ENCODE data around the gene TMEM35B.
"Not testable (repeated sequence)": the region's sequence is repeated elsewhere in the genome, so short reads cannot be mapped to it uniquely, and the experiment has no call there.

TMEM35B gene

GRCh38 chr1:34984793-34985608, at the start of gene TMEM35B:
Gene TMEM35B (minus strand): TSS chr1:34985347. CDS start chr1:34985305, 42 bp downstream.
- peak; percentile 14 for DNase-seq (ENCODE audit: low spot score)

DNA sequence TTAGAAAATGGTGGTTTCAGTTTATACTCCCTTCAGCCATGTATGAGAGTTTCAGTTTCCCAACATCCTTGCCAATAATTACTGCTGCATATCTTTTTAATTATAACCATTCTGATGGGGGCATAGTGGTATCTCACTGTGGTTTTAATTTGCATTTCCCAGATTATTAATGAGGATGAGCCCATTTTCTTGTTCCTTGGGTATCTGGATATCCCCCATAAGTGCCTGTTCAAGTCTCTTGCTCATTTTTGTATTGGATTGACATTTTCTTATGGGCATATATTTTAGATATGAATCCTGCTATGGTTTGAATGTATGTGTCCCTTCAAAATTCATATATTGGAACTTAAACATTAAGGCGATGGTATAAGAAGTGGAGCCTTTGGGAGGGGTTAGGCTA, 48.2 kb upstream of the TMEM35B start:
- no peak for DNase-seq (ENCODE audit: low spot score)

DNA sequence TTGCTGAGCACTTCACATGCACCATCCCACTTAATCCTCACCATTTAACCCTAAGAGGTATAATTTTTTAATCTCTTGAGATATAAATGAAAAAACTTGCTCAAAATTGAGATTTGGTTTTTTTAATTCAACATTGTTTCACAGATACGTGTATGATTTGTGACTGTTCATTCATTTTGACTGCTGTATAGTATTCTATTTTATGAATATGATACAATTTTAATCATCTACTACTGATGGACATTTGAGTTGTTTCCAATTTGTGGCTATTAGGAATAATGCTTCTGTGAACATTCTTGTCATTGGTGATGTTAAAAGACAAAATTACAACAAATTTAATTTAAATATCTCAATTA, 47.2 kb upstream of the TMEM35B start:
- no peak for DNase-seq (ENCODE audit: low spot score)

GRCh38 chr1:35030756-35031446, 45.8 kb upstream of the TMEM35B start:
- DNase-seq (ENCODE audit: low spot score): peak; percentile 44

DNA sequence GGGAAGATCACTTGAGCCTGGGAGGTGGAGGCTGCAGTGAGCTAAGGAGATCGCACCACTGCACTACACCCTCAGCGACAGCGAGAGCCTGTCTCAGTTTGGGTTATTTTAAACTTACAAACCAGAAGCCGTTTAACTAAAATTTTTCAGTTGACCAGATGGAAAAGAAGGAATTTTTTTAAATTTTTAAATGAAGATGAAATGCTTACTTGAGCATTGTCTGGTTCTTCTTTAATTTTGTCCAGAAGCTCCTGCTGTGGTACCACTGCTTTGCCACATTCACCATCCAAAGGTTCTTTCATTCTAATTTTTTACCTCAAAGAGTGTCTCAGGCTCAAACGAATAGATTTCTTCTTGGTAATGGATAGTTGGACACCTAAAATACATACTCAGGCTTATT, 45.2 kb upstream of the TMEM35B start:
- DNase-seq (ENCODE audit: low spot score): peak; percentile 0

- DNase-seq (ENCODE audit: low spot score): no peak
Observed at GRCh38 chr1:35029761-35030160, 44.6 kb upstream of the TMEM35B start.

DNA sequence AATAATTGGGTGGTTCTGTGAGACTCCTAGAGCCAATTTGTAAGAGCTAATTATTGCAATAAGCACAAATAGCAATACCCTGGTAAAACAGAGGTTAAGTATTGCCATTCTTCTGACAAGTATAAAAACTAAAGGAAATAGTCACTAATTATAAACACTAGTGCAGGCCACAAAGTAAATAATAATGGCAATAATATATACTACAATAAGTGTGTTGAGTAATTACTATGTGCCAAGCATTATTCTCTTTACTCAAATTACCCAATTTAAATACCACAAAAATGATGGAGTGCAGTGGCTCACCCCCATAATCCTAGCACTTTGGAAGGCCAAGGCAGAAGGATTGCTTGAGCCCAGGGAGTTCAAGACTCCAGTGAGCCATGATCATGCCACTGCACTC, 31.3 kb upstream of the TMEM35B start:
- DNase-seq (ENCODE audit: low spot score): no peak

GRCh38 chr1:35014486-35014885, 29.3 kb upstream of the TMEM35B start:
- DNase-seq (ENCODE audit: low spot score): no peak

- no peak for DNase-seq (ENCODE audit: low spot score)
Observed at GRCh38 chr1:35005711-35006110, 20.6 kb upstream of the TMEM35B start.

DNA sequence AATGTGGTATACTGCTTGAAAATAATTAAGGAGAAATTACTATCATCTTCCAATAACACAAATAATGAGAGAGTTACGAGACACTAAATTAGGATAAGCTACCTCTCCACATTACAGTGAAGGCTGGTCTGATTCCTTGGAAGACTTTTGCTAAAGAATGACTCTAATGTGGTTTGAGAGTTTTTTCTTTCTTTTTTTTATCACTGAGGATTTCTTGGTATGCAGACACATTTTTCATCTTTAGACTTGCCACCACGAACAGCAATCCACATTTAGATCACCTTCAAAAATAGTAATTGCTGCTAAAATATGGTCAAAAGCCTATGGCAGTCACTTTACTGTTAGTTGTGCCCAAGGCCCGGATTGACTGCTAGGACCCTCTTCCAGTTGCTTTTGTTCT, 16.6 kb upstream of the TMEM35B start:
- no peak for DNase-seq (ENCODE audit: low spot score)

- DNase-seq (ENCODE audit: low spot score): no peak
Observed at GRCh38 chr1:34994878-34995277, 9.7 kb upstream of the TMEM35B start.

GRCh38 chr1:34988581-34988980, 3.4 kb upstream of the TMEM35B start:
- DNase-seq (ENCODE audit: low spot score): no peak

GRCh38 chr1:34988147-34988546, 3.0 kb upstream of the TMEM35B start:
- no peak for DNase-seq (ENCODE audit: low spot score)

GRCh38 chr1:34987018-34987417, 1.9 kb upstream of the TMEM35B start:
- no peak for DNase-seq (ENCODE audit: low spot score)

DNA sequence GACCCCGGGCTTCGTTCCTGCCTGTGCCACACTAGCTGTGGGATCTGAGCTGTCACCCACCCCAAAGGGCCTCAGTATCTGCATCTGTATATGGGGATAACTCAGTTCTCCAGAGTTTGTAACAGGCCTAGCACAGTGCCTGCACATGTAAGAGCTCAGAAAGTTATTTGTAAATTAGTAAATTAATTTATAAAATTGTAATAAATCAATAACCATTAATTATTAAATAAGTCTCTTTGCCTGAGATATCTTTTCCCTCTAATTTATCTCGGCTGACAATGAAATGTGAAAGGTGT, 410 bp upstream of the TMEM35B start:
- not testable (repeated sequence) for DNase-seq (ENCODE audit: low spot score)

DNA sequence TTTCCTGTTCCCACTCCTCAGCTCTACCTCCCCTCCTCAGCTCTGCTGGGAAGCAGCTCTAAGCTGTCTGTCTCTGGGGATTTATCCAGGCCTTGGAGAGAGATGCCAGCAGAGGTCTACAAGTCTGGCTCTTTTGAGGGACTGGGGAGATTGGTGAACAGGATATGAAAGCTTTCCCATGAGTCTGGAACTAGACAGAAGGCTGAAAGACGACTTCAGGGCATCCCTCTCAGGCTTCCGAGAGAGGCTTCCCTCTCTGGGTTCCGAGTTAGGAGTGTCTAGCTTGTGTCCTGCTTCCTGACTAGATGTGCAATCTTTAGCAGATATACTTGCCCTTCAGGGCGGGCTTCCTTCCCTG, 733 bp downstream of the TMEM35B start:
- DNase-seq (ENCODE audit: low spot score): no peak

DNA sequence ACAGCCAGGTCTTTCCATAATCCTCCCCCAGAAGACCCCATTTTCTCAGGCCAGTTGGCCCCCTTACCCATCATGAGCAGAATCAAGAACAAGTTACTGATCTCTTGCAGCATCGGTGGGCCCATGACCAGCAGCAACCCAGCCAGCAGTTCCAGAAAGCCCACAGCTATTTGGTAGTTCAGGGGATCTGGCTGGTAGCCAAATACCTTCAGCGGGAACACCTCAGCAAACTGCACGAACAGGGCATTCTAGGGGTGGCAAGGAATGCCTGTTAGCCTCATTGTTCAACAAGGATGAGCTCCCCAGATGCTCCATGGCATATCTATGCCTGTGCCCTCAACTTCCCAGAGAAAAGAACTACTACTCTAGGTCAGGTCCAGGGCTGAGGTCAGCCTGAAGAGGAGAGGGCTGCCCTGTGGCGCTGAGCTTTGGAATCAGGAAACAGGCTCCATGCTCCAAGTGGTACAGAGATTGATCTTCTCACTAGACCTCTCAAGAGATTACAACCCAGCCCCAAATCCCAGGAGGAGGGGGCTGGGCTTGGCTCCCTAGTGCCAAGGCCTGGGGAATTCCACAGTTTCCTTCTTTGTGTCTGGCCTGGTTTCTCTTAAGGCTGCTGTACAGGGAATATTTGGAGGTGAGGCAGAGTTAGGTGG, 1.3 kb downstream of the TMEM35B start:
- DNase-seq (ENCODE audit: low spot score): no peak

DNA sequence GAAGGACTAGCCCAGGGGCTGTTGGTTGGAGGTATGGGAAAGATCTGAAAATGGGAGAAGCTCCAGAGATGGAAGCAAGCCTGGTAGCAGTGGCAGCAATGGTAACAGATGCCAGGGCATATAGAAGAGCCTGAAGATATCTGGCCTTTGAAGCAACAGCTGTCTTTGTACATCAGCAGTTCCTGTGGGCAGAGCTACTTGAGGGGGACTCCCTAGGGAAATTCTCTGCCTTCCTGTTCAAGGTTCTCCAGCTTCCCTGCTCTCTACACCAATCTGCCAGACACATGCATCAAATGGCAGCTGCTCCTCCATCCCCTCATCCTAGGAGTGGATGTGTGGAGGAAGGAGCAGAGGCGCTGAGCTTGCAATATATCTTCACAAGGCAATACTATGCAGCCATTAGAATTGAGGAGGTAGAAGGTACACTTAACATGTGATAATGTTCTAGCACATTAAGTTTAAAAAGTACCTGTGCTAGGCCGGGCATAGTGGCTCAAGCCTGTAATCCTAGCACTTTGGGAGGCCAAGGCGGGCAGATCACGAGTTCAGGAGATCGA, 2.2 kb downstream of the TMEM35B start:
- DNase-seq (ENCODE audit: low spot score): no peak

- no peak for DNase-seq (ENCODE audit: low spot score)
Observed at GRCh38 chr1:34980715-34981114, 4.4 kb downstream of the TMEM35B start.

DNA sequence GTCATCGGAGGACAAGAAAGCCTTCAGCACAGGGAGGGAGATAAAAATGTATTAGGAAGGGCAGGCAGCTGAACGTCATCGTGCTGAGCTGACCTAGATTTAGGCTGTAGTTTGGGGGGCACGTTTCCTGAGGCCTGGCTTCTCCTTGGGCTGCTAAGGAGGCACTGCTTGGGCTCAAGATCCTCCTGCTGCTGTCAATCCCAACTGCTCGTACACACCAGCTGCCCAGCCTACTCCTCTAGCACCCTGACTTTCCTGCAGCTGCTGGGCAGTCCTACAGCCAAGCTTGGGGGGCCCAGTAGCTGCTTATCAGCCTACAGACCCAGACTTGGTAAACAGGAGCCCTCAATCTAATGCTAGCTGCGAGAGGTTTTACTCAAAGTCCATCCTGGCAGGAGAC, 6.2 kb downstream of the TMEM35B start:
- DNase-seq (ENCODE audit: low spot score): no peak

DNA sequence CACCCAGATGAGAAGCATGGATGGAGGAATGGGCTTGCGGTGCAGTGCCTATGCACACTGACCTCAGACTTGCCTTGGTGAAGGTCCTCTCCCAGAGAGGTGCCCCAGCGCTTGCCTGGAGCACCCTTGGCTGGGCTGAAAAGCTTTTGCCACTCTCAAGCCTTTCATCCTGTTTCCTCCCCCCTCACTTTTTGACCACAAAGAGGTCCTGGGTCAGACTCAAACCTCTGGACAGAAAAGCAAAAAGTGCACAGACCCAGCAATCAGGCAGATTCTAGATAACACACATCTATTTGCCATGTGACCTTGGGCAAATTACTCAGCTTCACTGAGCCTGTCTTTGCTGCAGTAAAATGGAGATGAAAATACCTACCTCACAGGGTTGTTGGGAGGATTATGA, 7.3 kb downstream of the TMEM35B start:
- DNase-seq (ENCODE audit: low spot score): no peak

- DNase-seq (ENCODE audit: low spot score): no peak
Observed at GRCh38 chr1:34977210-34977471, 8.0 kb downstream of the TMEM35B start.
